Smooth muscle cell (in vitro differentiated cells): ENCODE data around the gene METTL15. TPM values are rescaled to one million over a fixed set of nuclear protein-coding genes. Genes with fewer than 3 reads are reported as not detected.

Experiments used
- DNase-seq: peaks from one replicate; lab custom pipeline; 2025; ENCODE audit not compliant: unreplicated experiment; lab: John Stamatoyannopoulos, UW
- H2AFZ ChIP-seq: fragments of 200-600 bp; sonication (generic); 2 replicates; pipeline ENCODE4 v1.6.0; 2016; ENCODE audit warnings: antibody characterized with exemption, low read depth, mild to moderate bottlenecking
- H3F3A ChIP-seq: fragments of 200-600 bp; sonication (generic); 2 replicates; pipeline ENCODE4 v1.6.0; 2017; ENCODE audit warnings: antibody characterized with exemption, low read depth
- H3K27ac ChIP-seq: fragments of 200-600 bp; sonication (generic); 2 replicates; pipeline ENCODE4 v1.5.1; 2016; ENCODE audit warnings: low read depth, mild to moderate bottlenecking
- H3K27me3 ChIP-seq: fragments of 200-600 bp; sonication (generic); 2 replicates; pipeline ENCODE4 v1.6.1; 2016; ENCODE audit warnings: low read depth, mild to moderate bottlenecking
- H3K36me3 ChIP-seq: fragments of 200-600 bp; sonication (generic); 2 replicates; pipeline ENCODE4 v1.5.1; 2016; ENCODE audit warnings: low read depth
- H3K4me1 ChIP-seq: fragments of 200-600 bp; sonication (generic); 2 replicates; pipeline ENCODE4 v1.5.1; 2016; ENCODE audit warnings: low read depth
- H3K4me2 ChIP-seq: fragments of 200-600 bp; sonication (generic); 2 replicates; pipeline ENCODE4 v1.6.0; 2016; ENCODE audit warnings: mild to moderate bottlenecking
- H3K4me3 ChIP-seq: fragments of 200-600 bp; sonication (generic); 2 replicates; pipeline ENCODE4 v1.5.1; 2016; ENCODE audit warnings: mild to moderate bottlenecking
- H3K79me2 ChIP-seq: fragments of 200-600 bp; sonication (generic); 2 replicates; pipeline ENCODE4 v1.6.0; 2016; ENCODE audit warnings: low read depth, mild to moderate bottlenecking
- H3K9ac ChIP-seq: fragments of 200-600 bp; sonication (generic); 2 replicates; pipeline ENCODE4 v1.6.0; 2016; ENCODE audit warnings: low read depth
- H3K9me3 ChIP-seq: fragments of 200-600 bp; sonication (generic); replicated peaks from 2 replicates; pipeline ENCODE4 v1.5.1; 2016; ENCODE audit warnings: low read depth
- H4K20me1 ChIP-seq: fragments of 200-600 bp; sonication (generic); 2 replicates; pipeline ENCODE4 v1.6.0; 2016; ENCODE audit warnings: low read depth
- CTCF ChIP-seq: fragments of 200-600 bp; sonication (generic); IDR thresholded peaks from 2 replicates; pipeline ENCODE4 v1.5.1; 2017; ENCODE audit warnings: borderline replicate concordance, mild to moderate bottlenecking, antibody characterized with exemption; ENCODE audit not compliant: insufficient read depth, poor library complexity, severe bottlenecking
- WGBS: methylation state at CpG from one replicate; pipeline ENCODE4 v1.1.7; 2016; ENCODE audit warnings: low lambda C conversion rate; 5-methylcytosine and 5-hydroxymethylcytosine counted together
- polyA plus RNA-seq: library from polyadenylated mRNA; unstranded; fragments of >200 nt; fragmentation: Nextera tagmentation; extraction: Ambion mirVana; gene quantifications from 2 replicates; pipeline ENCODE4 v1.2.1, GENCODE V29; 2016
- total RNA-seq: library from RNA; depleted of rRNA; stranded (reverse); fragments of >200 nt; gene quantifications from 2 replicates; pipeline ENCODE4 v1.2.3, GENCODE V29; 2014

The METTL15 gene
- total RNA-seq (21.3 and 26.1 TPM in 2 replicates), polyA plus RNA-seq (8.1 and 11.7 TPM in 2 replicates)

DNA sequence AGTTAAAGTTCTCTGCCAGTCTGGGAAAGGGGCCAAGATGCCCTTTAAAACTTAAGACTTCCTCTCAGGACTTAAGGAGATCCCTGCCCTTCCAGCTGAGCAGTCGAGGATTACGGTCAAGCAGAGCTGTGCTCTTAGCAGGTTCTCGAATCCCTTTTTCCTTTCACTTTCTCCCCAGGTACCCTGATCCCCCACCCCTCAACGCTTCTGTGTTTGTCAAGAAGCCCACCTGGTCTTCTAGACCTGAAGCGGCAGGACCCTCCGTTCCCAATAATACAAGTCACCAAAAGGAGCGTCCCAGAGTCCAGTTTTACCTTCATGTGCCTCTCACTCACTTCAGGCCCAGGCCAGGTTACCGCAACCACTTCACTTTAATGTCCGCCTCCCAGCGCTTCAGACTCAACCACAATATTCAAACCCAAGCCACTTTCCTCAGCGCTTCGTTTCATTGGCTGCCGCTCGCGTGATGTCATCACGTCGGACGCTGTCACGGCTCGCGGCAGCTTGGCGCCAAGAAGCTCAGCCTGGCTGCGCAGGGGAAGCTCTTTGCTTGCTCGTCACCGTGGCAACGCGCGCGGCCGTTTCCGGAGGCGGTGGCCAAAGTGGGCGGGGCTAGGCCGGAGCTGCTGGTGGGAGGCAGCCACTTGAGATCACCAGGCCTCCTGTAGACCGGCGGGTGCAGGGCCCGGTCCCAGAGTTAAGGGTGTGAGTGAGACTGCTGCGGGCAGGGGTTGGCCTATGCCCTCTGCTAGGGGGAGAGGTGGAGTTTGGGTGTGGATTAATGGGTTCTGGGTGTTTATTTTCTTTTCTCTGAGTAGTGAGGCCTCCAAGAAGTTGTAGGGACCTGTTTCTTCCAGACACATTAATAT is at the start of gene METTL15, which contains the start of gene KIF18A:
TSS of gene METTL15 (plus strand) at position 639 of the 869 bp plus-strand sequence. CDS start 4,947 bp downstream, outside the sequence.
TSS of gene KIF18A (minus strand) at position 407 of the 869 bp plus-strand sequence. CDS start 10,209 bp downstream, outside the sequence.
- Histone ChIP-seq H3K27ac (peak within 1 kb of the TSS; percentile 96), H3K79me2 (peaks cover 82% of the 10 kb centered on the region), H2AFZ (peak within 1 kb of the TSS; percentile 94), H3K9ac (peak within 1 kb of the TSS; percentile 97), H3K27me3 (no peaks in the 10 kb centered on the region), H3F3A (peaks cover 6% of the 10 kb centered on the region), H4K20me1 (no peaks in the 10 kb centered on the region), H3K4me1 (peaks cover 43% of the 10 kb centered on the region), H3K36me3 (no peaks in the 10 kb centered on the region), H3K4me2 (peak within 1 kb of the TSS; percentile 98), H3K9me3 (no peaks in the 10 kb centered on the region), H3K4me3 (peak within 1 kb of the TSS; percentile 84)
- no peak for TF ChIP-seq CTCF
- under 1% methylated on average over 38 of the region's 38 CpGs for WGBS
- DNase-seq: peak; percentile 98

- H2AFZ ChIP-seq: no peak overlapping the region
Measured at GRCh38 chr11:28071305-28071704, 36.9 kb upstream of the METTL15 start.

GRCh38 chr11:28072321-28072720 is 35.9 kb upstream of the METTL15 start:
- no peak overlapping the region for H2AFZ ChIP-seq
- H3K9me3 ChIP-seq: no peaks in the 10 kb centered on the region
- no peak overlapping the region for H3K27ac ChIP-seq
- no peak for DNase-seq
- no peaks in the 10 kb centered on the region for H3K27me3 ChIP-seq
- TF ChIP-seq CTCF: no peak
- H3K4me3 ChIP-seq: no peak overlapping the region
- H3K36me3 ChIP-seq: no peaks in the 10 kb centered on the region
- H4K20me1 ChIP-seq: no peaks in the 10 kb centered on the region
- no peaks in the 10 kb centered on the region for H3K79me2 ChIP-seq
- 60% methylated on average over 2 of the region's 2 CpGs for WGBS
- no peak overlapping the region for H3K4me2 ChIP-seq
- H3K9ac ChIP-seq: no peak overlapping the region
- no peaks in the 10 kb centered on the region for H3K4me1 ChIP-seq
- H3F3A ChIP-seq: no peaks in the 10 kb centered on the region

More at GRCh38 chr11:28071305-28071704, 36.9 kb upstream of the METTL15 start:
- 100% methylated on average over 1 of the region's 1 CpG for WGBS
- no peaks in the 10 kb centered on the region for H3K27me3 ChIP-seq
- no peaks in the 10 kb centered on the region for H3F3A ChIP-seq
- TF ChIP-seq CTCF: no peak
- H3K79me2 ChIP-seq: no peaks in the 10 kb centered on the region
- no peak overlapping the region for H3K9ac ChIP-seq
- no peak for DNase-seq
- no peak overlapping the region for H3K4me2 ChIP-seq
- no peaks in the 10 kb centered on the region for H3K4me1 ChIP-seq
- no peaks in the 10 kb centered on the region for H4K20me1 ChIP-seq
- H3K36me3 ChIP-seq: no peaks in the 10 kb centered on the region
- no peak overlapping the region for H3K27ac ChIP-seq
- no peak overlapping the region for H3K4me3 ChIP-seq
- no peaks in the 10 kb centered on the region for H3K9me3 ChIP-seq
